Measurements from ENCODE around the gene NOP53. TPM values are rescaled to one million over a fixed set of nuclear protein-coding genes. Genes with fewer than 3 reads are reported as not detected.

The NOP53 gene
- total RNA-seq, 1 donor from 2014 or later, result 218 TPM

Other genes with a start within 250 kb of the NOP53 start
- gene NAPA, start 230.5 kb upstream of the NOP53 start, total RNA-seq, result 96.2 TPM
- 0.08 TPM for gene ZNF541, start 172.4 kb upstream of the NOP53 start, total RNA-seq
- gene BICRA, start 136.4 kb upstream of the NOP53 start, total RNA-seq, result 7.9 TPM
- gene EHD2, start 32.1 kb upstream of the NOP53 start, total RNA-seq, result 37.0 TPM
- 152 TPM for gene SELENOW, start 33.2 kb downstream of the NOP53 start, total RNA-seq
- not detected for gene TPRX1, start 59.0 kb downstream of the NOP53 start, total RNA-seq
- not detected for gene CRX, start 76.4 kb downstream of the NOP53 start, total RNA-seq
- not detected for gene TPRX2, start 113.7 kb downstream of the NOP53 start, total RNA-seq
- not detected for gene SULT2A1, start 140.8 kb downstream of the NOP53 start, total RNA-seq
- not detected for gene BSPH1, start 246.6 kb downstream of the NOP53 start, total RNA-seq
- not detected for gene ELSPBP1, start 249.1 kb downstream of the NOP53 start, total RNA-seq

All from esophagus mucosa (tissue), 1 donor.